ENCODE results near the gene RBPJ.

The RBPJ gene

DNA sequence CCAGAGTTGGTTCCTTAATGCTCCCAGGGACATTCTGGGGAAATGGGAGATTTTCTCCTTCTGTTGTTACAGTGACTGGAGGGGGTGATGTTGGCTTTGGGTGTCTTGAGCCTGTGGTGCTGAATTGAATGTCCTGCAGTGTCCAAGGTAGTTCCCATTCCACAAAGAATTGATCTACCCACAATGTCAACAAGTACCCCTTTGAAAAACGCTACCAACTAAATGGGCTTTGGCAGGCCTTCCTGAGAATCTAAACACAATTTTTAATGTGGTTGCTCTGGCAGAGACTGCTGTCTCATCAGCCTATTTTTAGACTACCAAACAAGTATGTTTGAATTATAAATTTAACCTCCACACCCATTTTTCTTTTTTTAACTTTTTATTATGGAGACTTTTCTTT lies 100.1 kb downstream of the RBPJ start:
- Histone ChIP-seq H3K4me3 (ENCODE audit: low read length) (no peak overlapping the region), H3K36me3 (ENCODE audit: control insufficient read depth, insufficient read depth, low read length) (no peaks in the 10 kb centered on the region)

DNA sequence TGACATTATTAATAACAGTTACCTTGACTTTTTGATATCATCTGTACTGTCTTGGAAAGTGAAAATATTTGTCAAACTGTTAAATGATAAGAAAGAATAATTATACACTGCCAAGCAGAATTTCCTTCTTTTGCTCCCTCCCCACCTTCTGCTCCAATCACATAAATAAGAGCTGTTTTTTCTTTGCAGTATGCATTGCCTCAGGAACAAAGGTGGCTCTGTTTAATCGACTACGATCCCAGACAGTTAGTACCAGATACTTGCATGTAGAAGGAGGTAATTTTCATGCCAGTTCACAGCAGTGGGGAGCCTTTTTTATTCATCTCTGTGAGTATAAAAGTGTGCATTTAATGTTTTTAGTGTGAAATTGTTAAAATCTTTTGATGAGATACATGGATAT lies 103.3 kb downstream of the RBPJ start:
- Histone ChIP-seq H3K9ac (ENCODE audit: low read length) (no peak overlapping the region), H3K4me1 (ENCODE audit: control insufficient read depth, insufficient read depth, low read length) (peaks cover 4% of the 10 kb centered on the region), H3K36me3 (ENCODE audit: control insufficient read depth, insufficient read depth, low read length) (no peaks in the 10 kb centered on the region), H3K27ac (ENCODE audit: low read depth, low read length) (no peak overlapping the region), H3K4me3 (ENCODE audit: low read length) (no peak overlapping the region), H3K27me3 (ENCODE audit: control insufficient read depth, insufficient read depth, low read length) (no peaks in the 10 kb centered on the region)

More for the DNA sequence above, 100.1 kb downstream of the RBPJ start:
- Histone ChIP-seq H3K27me3 (ENCODE audit: control insufficient read depth, insufficient read depth, low read length) (no peaks in the 10 kb centered on the region), H3K4me1 (ENCODE audit: control insufficient read depth, insufficient read depth, low read length) (peaks cover 4% of the 10 kb centered on the region), H3K9ac (ENCODE audit: low read length) (no peak overlapping the region), H3K27ac (ENCODE audit: low read depth, low read length) (peak overlapping the region; percentile 60)

DNA sequence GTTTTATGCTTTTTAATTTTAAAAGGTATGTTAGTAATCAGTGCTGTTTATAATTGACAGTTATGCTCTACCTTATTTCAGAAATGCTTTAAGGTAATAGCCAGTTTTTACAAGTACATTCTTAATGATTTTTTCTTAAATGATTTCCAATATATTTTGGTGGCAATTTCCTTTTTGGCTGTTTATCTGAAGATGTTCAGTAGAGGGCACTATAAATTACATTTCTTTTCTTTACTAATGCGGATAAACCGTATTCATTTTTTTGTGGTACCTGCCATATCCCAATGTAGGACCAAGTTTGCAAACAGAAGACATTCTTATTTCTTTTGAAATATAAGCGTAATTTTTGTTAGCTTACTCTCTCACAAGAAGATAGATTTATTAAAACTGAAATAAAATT lies 104.0 kb downstream of the RBPJ start:
- Histone ChIP-seq H3K9ac (ENCODE audit: low read length) (no peak overlapping the region), H3K36me3 (ENCODE audit: control insufficient read depth, insufficient read depth, low read length) (no peaks in the 10 kb centered on the region), H3K27ac (ENCODE audit: low read depth, low read length) (no peak overlapping the region), H3K27me3 (ENCODE audit: control insufficient read depth, insufficient read depth, low read length) (no peaks in the 10 kb centered on the region), H3K4me3 (ENCODE audit: low read length) (no peak overlapping the region), H3K4me1 (ENCODE audit: control insufficient read depth, insufficient read depth, low read length) (peaks cover 4% of the 10 kb centered on the region)

DNA sequence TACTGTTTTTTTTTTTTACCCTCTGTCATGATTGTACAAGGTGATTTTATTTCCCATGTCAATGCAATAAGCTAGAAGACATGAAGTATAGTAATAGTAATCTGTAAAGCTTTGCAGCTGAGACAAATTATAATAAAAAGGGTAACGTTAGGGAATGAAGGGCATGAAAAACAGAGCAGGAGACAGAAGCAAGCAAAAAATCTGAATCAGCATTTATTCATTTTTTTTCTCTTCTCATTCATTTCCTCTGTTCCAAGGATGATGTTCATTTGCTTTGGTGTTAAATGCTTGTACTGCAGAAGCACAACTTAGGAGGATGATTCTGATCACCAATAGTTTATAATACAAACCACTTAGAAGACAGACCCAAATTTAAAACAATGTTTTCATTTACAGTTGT lies 105.1 kb downstream of the RBPJ start:
- Histone ChIP-seq H3K27me3 (ENCODE audit: control insufficient read depth, insufficient read depth, low read length) (no peaks in the 10 kb centered on the region), H3K9ac (ENCODE audit: low read length) (no peak overlapping the region), H3K4me1 (ENCODE audit: control insufficient read depth, insufficient read depth, low read length) (peaks cover 1% of the 10 kb centered on the region), H3K36me3 (ENCODE audit: control insufficient read depth, insufficient read depth, low read length) (no peaks in the 10 kb centered on the region), H3K27ac (ENCODE audit: low read depth, low read length) (no peak overlapping the region), H3K4me3 (ENCODE audit: low read length) (no peak overlapping the region)

DNA sequence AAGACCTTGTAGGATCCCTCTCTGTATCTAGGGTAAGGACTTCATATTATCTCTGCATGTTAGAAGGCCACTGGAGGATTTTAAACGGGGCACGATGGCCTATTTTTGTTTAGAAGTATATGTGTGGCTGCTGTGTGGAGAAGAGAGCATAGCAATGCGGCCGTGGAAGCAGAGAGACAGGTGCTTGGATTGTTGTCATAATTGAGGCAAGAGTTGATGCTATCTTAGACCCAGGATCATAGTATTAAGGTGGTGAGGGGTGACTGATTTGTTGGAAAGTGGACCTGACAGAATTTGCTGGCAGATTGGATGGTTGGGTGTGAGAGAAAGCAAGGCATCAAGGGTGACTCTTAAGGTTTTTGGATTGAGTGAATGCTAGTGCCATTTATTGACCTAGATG lies 106.1 kb downstream of the RBPJ start:
- Histone ChIP-seq H3K4me3 (ENCODE audit: low read length) (no peak overlapping the region), H3K9ac (ENCODE audit: low read length) (no peak overlapping the region), H3K27me3 (ENCODE audit: control insufficient read depth, insufficient read depth, low read length) (no peaks in the 10 kb centered on the region), H3K4me1 (ENCODE audit: control insufficient read depth, insufficient read depth, low read length) (no peaks in the 10 kb centered on the region), H3K27ac (ENCODE audit: low read depth, low read length) (no peak overlapping the region), H3K36me3 (ENCODE audit: control insufficient read depth, insufficient read depth, low read length) (no peaks in the 10 kb centered on the region)

DNA sequence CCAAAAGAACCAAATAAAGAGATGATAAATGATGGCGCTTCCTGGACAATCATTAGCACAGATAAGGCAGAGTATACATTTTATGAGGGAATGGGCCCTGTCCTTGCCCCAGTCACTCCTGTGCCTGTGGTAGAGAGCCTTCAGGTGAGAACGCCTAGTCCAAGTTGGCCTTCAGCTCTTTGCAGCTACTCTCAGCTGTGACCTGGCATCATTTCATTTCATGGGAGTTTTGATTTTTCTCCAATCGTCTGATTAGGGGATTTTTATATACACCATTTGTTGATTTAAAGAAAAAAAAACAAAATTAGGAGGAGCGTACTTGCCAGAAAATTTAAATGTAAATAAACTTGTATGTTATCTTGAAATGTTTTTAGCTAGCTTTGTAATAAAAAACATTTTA lies 109.1 kb downstream of the RBPJ start:
- Histone ChIP-seq H3K27ac (ENCODE audit: low read depth, low read length) (no peak overlapping the region), H3K9ac (ENCODE audit: low read length) (no peak overlapping the region), H3K27me3 (ENCODE audit: control insufficient read depth, insufficient read depth, low read length) (no peaks in the 10 kb centered on the region), H3K4me3 (ENCODE audit: low read length) (no peak overlapping the region), H3K4me1 (ENCODE audit: control insufficient read depth, insufficient read depth, low read length) (peaks cover 21% of the 10 kb centered on the region), H3K36me3 (ENCODE audit: control insufficient read depth, insufficient read depth, low read length) (no peaks in the 10 kb centered on the region)

DNA sequence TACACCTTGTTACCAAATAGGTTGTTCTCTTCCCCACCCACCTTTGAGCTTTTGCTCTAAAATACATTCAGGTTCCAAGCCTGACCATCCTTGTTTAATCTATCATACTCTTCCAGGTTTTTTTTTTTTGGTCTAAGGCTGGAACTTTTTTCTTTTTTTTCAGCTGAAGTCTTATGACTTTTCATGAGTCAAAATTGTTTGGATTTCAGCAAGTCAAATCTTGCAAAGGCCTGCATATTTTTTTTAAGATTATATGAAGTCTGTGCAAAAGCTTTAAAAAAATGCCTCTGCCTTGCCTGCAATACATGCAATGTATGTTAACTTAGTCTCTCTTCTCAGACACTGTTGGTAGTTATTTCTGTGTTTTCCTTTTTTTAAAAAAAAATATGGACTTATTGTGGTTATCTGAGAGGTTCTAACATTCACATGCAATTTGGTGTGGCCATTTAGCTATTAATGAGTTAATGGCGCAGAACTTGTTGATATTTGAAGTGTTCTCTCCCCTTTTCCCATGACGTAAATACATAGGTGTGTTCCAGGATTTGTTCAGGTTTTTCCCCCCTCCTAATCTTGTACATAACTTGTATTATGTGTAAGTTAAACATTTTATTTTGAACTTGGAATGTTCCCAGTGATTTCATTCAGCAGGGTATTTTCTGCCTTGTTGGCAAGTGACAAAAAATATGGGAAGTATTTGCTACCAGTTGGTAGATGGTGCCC lies 110.8 kb downstream of the RBPJ start:
- Histone ChIP-seq H3K9ac (ENCODE audit: low read length) (no peak overlapping the region), H3K4me1 (ENCODE audit: control insufficient read depth, insufficient read depth, low read length) (peaks cover 24% of the 10 kb centered on the region), H3K27ac (ENCODE audit: low read depth, low read length) (no peak overlapping the region), H3K36me3 (ENCODE audit: control insufficient read depth, insufficient read depth, low read length) (no peaks in the 10 kb centered on the region), H3K27me3 (ENCODE audit: control insufficient read depth, insufficient read depth, low read length) (no peaks in the 10 kb centered on the region), H3K4me3 (ENCODE audit: low read length) (no peak overlapping the region)

DNA sequence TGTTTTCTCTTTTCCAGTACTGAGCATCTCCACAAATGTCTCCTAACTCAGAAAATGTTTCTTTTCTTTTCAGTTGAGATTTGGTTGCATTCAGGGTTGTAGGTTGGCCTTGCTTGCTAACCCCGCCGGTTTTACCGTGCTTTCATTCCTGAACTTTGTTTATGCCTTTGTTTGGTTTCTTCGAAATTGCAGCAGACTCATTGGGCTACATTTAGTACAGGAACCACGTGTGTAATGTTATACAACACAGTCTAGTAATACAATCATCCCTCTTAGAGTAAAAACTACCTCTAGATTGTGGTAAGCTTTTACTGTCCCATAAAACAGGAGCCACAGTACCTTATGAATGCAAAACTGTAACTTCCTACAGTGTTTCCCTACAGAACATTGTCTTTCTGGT lies 111.6 kb downstream of the RBPJ start:
- peaks cover 24% of the 10 kb centered on the region for H3K4me1 ChIP-seq (ENCODE audit: control insufficient read depth, insufficient read depth, low read length)
- H3K9ac ChIP-seq (ENCODE audit: low read length): no peak overlapping the region
- no peak overlapping the region for H3K4me3 ChIP-seq (ENCODE audit: low read length)
- H3K36me3 ChIP-seq (ENCODE audit: control insufficient read depth, insufficient read depth, low read length): no peaks in the 10 kb centered on the region
- H3K27me3 ChIP-seq (ENCODE audit: control insufficient read depth, insufficient read depth, low read length): no peaks in the 10 kb centered on the region
- no peak overlapping the region for H3K27ac ChIP-seq (ENCODE audit: low read depth, low read length)

DNA sequence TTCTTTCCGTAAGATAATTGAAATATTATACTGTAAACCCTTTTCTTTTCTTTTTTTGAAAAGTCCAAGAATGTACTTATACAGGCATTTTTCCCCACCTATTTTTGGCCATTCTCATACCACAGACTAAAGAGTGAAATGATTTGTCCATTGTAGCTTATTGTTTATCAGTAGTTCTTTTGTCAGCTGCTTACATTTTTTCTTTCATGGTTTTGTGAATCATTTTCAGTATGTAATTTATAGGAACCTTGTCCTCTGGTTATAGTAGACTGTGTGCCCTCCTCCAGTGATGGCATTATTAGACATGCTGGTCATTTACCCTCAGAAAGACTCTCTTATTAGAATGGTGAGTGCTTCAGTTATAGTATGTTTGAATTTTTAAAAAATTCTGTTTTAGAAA lies 112.7 kb downstream of the RBPJ start:
- Histone ChIP-seq H3K4me3 (ENCODE audit: low read length) (no peak overlapping the region), H3K27ac (ENCODE audit: low read depth, low read length) (no peak overlapping the region), H3K36me3 (ENCODE audit: control insufficient read depth, insufficient read depth, low read length) (no peaks in the 10 kb centered on the region), H3K27me3 (ENCODE audit: control insufficient read depth, insufficient read depth, low read length) (no peaks in the 10 kb centered on the region), H3K9ac (ENCODE audit: low read length) (no peak overlapping the region), H3K4me1 (ENCODE audit: control insufficient read depth, insufficient read depth, low read length) (peaks cover 24% of the 10 kb centered on the region)

DNA sequence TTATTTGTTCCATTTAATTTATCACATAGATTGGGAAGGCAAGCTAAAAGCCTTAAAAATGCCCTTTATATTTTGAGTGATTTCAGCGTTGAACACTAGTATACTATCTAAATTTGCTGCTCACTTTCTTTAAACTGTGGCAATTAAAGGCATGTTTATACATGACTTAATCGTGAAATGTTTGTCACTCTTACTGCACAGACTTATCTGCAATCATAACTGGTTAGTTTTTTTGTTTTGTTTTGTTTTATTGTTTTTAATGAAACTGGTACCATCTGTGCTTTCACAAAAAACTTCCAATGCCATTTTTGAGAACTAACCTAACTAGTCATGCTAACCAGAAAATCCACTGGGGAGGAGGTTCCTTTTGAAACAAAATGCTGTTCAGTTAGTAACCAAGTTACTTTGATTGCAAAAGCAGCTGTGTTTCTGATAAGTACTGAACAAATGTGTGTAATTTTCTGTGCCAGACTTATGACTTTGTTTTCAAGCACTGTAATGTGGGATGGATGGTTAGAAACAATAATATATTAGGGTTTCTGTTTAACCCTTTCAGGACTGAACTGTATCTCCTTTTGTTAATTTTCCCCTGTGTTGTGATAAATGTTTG lies 113.3 kb downstream of the RBPJ start:
- Histone ChIP-seq H3K27me3 (ENCODE audit: control insufficient read depth, insufficient read depth, low read length) (no peaks in the 10 kb centered on the region), H3K36me3 (ENCODE audit: control insufficient read depth, insufficient read depth, low read length) (no peaks in the 10 kb centered on the region), H3K27ac (ENCODE audit: low read depth, low read length) (no peak overlapping the region), H3K4me3 (ENCODE audit: low read length) (no peak overlapping the region), H3K4me1 (ENCODE audit: control insufficient read depth, insufficient read depth, low read length) (peaks cover 24% of the 10 kb centered on the region), H3K9ac (ENCODE audit: low read length) (no peak overlapping the region)

DNA sequence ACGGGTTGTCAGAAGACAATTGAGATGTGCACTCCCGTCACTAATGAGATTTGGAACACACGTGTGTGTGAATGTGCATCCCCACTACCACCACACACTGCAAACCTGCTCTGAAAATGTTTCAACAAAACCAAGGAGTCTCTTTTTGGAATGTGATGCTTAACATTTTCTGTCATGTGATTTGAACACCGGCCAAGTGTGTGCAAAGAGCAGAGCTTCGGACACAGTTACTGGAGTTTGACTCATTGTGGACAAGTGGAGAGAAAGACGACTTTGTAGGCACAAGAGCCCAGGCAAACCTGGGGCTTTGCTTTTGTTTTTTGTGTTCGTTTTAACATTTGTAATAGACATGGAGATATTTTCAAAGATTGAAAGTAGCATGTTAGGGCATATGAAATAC lies 120.3 kb downstream of the RBPJ start:
- no peaks in the 10 kb centered on the region for H3K27me3 ChIP-seq (ENCODE audit: control insufficient read depth, insufficient read depth, low read length)
- peak overlapping the region; percentile 40 for H3K27ac ChIP-seq (ENCODE audit: low read depth, low read length)
- H3K36me3 ChIP-seq (ENCODE audit: control insufficient read depth, insufficient read depth, low read length): no peaks in the 10 kb centered on the region
- no peak overlapping the region for H3K4me3 ChIP-seq (ENCODE audit: low read length)
- H3K4me1 ChIP-seq (ENCODE audit: control insufficient read depth, insufficient read depth, low read length): peaks cover 14% of the 10 kb centered on the region
- no peak overlapping the region for H3K9ac ChIP-seq (ENCODE audit: low read length)

DNA sequence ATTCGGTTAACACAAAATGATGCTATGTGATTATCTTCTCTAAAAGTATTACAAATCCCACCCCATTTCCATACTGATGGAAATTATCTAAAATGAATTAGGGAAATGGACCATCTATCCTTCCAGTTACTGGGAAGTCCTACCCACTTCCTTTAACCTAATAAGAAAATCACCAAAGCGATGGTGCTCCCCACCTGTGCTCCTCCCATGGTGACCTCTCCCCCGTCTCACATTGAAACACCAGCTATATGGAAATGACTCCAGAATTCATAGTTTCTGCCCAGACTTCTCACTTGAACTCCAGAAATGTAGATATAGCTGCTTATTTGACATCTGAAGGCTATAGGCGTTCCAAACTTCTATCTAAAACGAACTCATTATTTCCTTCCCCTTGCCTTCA lies 121.0 kb downstream of the RBPJ start:
- Histone ChIP-seq H3K27ac (ENCODE audit: low read depth, low read length) (peak overlapping the region; percentile 9), H3K36me3 (ENCODE audit: control insufficient read depth, insufficient read depth, low read length) (no peaks in the 10 kb centered on the region), H3K27me3 (ENCODE audit: control insufficient read depth, insufficient read depth, low read length) (no peaks in the 10 kb centered on the region), H3K4me3 (ENCODE audit: low read length) (no peak overlapping the region), H3K4me1 (ENCODE audit: control insufficient read depth, insufficient read depth, low read length) (peaks cover 12% of the 10 kb centered on the region), H3K9ac (ENCODE audit: low read length) (no peak overlapping the region)

DNA sequence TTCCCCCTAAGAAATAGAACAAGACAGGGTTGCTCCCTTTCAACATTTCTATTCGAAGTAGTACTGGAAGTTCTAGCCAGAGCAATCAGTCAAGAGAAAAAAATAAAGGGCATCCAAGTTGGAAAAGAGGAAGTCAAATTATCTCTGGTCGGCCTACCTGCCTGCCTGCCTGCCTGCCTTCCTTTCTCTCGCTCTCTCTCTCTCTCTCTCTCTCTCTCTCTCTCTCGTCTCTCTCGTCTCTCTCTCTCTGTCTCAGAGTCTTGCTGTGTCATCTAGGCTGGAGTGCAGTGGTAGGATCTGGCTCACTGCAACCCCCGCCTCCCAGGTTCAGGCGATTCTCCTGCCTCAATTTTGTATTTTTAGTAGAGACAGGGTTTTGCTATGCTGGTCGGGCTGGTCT lies 126.6 kb downstream of the RBPJ start:
- Histone ChIP-seq H3K36me3 (ENCODE audit: control insufficient read depth, insufficient read depth, low read length) (no peaks in the 10 kb centered on the region), H3K4me3 (ENCODE audit: low read length) (no peak overlapping the region), H3K27ac (ENCODE audit: low read depth, low read length) (no peak overlapping the region), H3K4me1 (ENCODE audit: control insufficient read depth, insufficient read depth, low read length) (peaks cover under 1% of the 10 kb centered on the region), H3K9ac (ENCODE audit: low read length) (no peak overlapping the region), H3K27me3 (ENCODE audit: control insufficient read depth, insufficient read depth, low read length) (no peaks in the 10 kb centered on the region)

Measured in rectal smooth muscle tissue (tissue), 1 donor.